Neural progenitor cell (in vitro differentiated cells): Measurements from ENCODE around the gene LARGE1.

ENCODE experiments used
- EZH2 ChIP-seq: fragments of 200-600 bp; sonication (generic); IDR thresholded peaks from 2 replicates; pipeline ENCODE4 v1.6.1; 2017; ENCODE audit warnings: antibody characterized with exemption, mild to moderate bottlenecking, moderate library complexity
- TF ChIP-seq, protein P1 (sequence below): fragments of 200-600 bp; sonication (generic); IDR thresholded peaks from 2 replicates; pipeline ENCODE4 v1.5.1; 2017; ENCODE audit warnings: antibody characterized with exemption, mild to moderate bottlenecking

- TF ChIP-seq EZH2 = no peak
- TF ChIP-seq, protein P1, sequence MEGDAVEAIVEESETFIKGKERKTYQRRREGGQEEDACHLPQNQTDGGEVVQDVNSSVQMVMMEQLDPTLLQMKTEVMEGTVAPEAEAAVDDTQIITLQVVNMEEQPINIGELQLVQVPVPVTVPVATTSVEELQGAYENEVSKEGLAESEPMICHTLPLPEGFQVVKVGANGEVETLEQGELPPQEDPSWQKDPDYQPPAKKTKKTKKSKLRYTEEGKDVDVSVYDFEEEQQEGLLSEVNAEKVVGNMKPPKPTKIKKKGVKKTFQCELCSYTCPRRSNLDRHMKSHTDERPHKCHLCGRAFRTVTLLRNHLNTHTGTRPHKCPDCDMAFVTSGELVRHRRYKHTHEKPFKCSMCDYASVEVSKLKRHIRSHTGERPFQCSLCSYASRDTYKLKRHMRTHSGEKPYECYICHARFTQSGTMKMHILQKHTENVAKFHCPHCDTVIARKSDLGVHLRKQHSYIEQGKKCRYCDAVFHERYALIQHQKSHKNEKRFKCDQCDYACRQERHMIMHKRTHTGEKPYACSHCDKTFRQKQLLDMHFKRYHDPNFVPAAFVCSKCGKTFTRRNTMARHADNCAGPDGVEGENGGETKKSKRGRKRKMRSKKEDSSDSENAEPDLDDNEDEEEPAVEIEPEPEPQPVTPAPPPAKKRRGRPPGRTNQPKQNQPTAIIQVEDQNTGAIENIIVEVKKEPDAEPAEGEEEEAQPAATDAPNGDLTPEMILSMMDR = no peak
Observed at GRCh38 chr22:33873186-33873585, 47.1 kb downstream of the LARGE1 start.
